Liver (tissue), 9 donors: ENCODE measurements around the gene PCDHA7. TPM values are rescaled to one million over a fixed set of nuclear protein-coding genes. Genes with fewer than 3 reads are reported as not detected.
"Not testable (repeated sequence)": the region's sequence is repeated elsewhere in the genome, so short reads cannot be mapped to it uniquely, and the experiment has no call there.

Source experiments
- DNase-seq: peaks from one replicate; pipeline ENCODE4 v3.0.0-alpha.2; 2017; ENCODE audit warnings: low spot score
- H3K27ac ChIP-seq, 2 donors: one replicate each; pipeline ENCODE4 v1.7.0; 2013; ENCODE audit warnings: inconsistent platforms in 2 of 2, low read length in 2 of 2, control low read depth in 1 of 2, low read depth in 1 of 2, mild to moderate bottlenecking in 1 of 2
- H3K27me3 ChIP-seq, 4 donors: one replicate each; pipeline versions ENCODE4 v1.6.1 to v1.7.0; 2013; ENCODE audit warnings: low read length in 3 of 4, inconsistent platforms in 1 of 4, mild to moderate bottlenecking in 1 of 4, moderate library complexity in 1 of 4; ENCODE audit not compliant: control insufficient read depth in 4 of 4, insufficient read depth in 4 of 4
- H3K36me3 ChIP-seq, 4 donors: one replicate each; pipeline versions ENCODE4 v1.6.1 to v1.7.0; 2013; ENCODE audit warnings: low read length in 3 of 4, mild to moderate bottlenecking in 3 of 4, low read depth in 1 of 4, moderate library complexity in 1 of 4; ENCODE audit not compliant: control insufficient read depth in 4 of 4, insufficient read depth in 3 of 4
- H3K4me1 ChIP-seq, 4 donors: one replicate each; pipeline versions ENCODE4 v1.6.1 to v1.7.0; 2013; ENCODE audit warnings: low read length in 3 of 4, mild to moderate bottlenecking in 3 of 4, moderate library complexity in 1 of 4; ENCODE audit not compliant: control insufficient read depth in 4 of 4, insufficient read depth in 4 of 4
- H3K4me3 ChIP-seq, 3 donors: one replicate each; pipeline versions ENCODE4 v1.6.1 to v1.7.0; 2013; ENCODE audit warnings: low read length in 3 of 3, control low read depth in 1 of 3, low read depth in 1 of 3, mild to moderate bottlenecking in 1 of 3
- H3K9ac ChIP-seq, 2 donors: one replicate each; pipeline ENCODE4 v1.7.0; 2013; ENCODE audit warnings: low read length in 2 of 2, mild to moderate bottlenecking in 2 of 2, moderate library complexity in 2 of 2, control low read depth in 1 of 2, low read depth in 1 of 2
- H3K9me3 ChIP-seq, 4 donors: one replicate each; pipeline versions ENCODE4 v1.6.1 to v1.7.0; 2013; ENCODE audit warnings: low read length in 3 of 4; ENCODE audit not compliant: control insufficient read depth in 4 of 4
- EGR1 ChIP-seq, 2 donors: IDR thresholded peaks; 2 replicates each; pipeline ENCODE4 v1.6.1; 2016 to 2018; ENCODE audit warnings: antibody characterized with exemption in 2 of 2, low read depth in 2 of 2
- FOXA2 ChIP-seq: IDR thresholded peaks from 2 replicates; pipeline ENCODE4 v1.6.1; 2016; ENCODE audit warnings: antibody characterized with exemption
- HNF4G ChIP-seq: IDR thresholded peaks from 2 replicates; pipeline ENCODE4 v1.6.1; 2016; ENCODE audit warnings: antibody characterized with exemption
- JUND ChIP-seq, 2 donors: IDR thresholded peaks; 2 replicates each; pipeline ENCODE4 v1.6.1; 2016; ENCODE audit warnings: antibody characterized with exemption in 2 of 2
- RAD21 ChIP-seq, 2 donors: IDR thresholded peaks; 2 replicates each; pipeline ENCODE4 v1.6.1; 2016; ENCODE audit warnings: antibody characterized with exemption in 2 of 2, mild to moderate bottlenecking in 2 of 2
- RXRA ChIP-seq, 2 donors: IDR thresholded peaks; 2 replicates each; pipeline ENCODE4 v1.6.1; 2017 to 2018; ENCODE audit warnings: antibody characterized with exemption in 2 of 2, mild to moderate bottlenecking in 1 of 2
- TAF1 ChIP-seq: conservative IDR thresholded peaks from 2 replicates; pipeline ENCODE4 v1.6.1; 2016; ENCODE audit warnings: antibody characterized with exemption, mild to moderate bottlenecking
- YY1 ChIP-seq: IDR thresholded peaks from 2 replicates; pipeline ENCODE4 v1.6.1; 2016; ENCODE audit warnings: antibody characterized with exemption, mild to moderate bottlenecking
- WGBS: extraction: QIAGEN DNeasy Blood & Tissue Kit; methylation state at CpG from one replicate; pipeline ENCODE4 v1.1.7; 2013; 5-methylcytosine and 5-hydroxymethylcytosine counted together
- polyA plus RNA-seq, 2 donors: library from polyadenylated mRNA; stranded (reverse) in 1 of 2; unstranded in 1 of 2; fragments of 200-250 nt in 1 of 2; fragments of >200 nt in 1 of 2; fragmentation: Nextera tagmentation in 1 of 2; extraction: Ambion mirVana in 1 of 2; gene quantifications; one replicate each; pipeline versions ENCODE4 v1.2.1 to v1.2.3, GENCODE V29; 2013 to 2015
- total RNA-seq, 2 donors: library from RNA; depleted of rRNA; stranded (reverse); fragments of >200 nt; gene quantifications; one replicate each; pipeline ENCODE4 v1.2.3, GENCODE V29; 2014
- TF ChIP-seq, protein P1 (sequence below): IDR thresholded peaks from 2 replicates; pipeline ENCODE4 v1.6.1; 2016; ENCODE audit warnings: antibody characterized with exemption
- TF ChIP-seq, protein P2 (sequence below): IDR thresholded peaks from 2 replicates; pipeline ENCODE4 v1.6.1; 2016; ENCODE audit warnings: antibody characterized with exemption, mild to moderate bottlenecking
- TF ChIP-seq, protein P3 (sequence below): fragments of 150-350 bp; IDR thresholded peaks from 2 replicates; pipeline ENCODE4 v1.5.1; 2017; ENCODE audit warnings: improper control_type of control experiment, low read depth, low read length; ENCODE audit not compliant: missing input control
- donor health status: healthy.
- donor health status: healthy.
- donor health status: healthy.
- donor health status: healthy.
- donor health status: healthy.

PCDHA7 gene, protein sequence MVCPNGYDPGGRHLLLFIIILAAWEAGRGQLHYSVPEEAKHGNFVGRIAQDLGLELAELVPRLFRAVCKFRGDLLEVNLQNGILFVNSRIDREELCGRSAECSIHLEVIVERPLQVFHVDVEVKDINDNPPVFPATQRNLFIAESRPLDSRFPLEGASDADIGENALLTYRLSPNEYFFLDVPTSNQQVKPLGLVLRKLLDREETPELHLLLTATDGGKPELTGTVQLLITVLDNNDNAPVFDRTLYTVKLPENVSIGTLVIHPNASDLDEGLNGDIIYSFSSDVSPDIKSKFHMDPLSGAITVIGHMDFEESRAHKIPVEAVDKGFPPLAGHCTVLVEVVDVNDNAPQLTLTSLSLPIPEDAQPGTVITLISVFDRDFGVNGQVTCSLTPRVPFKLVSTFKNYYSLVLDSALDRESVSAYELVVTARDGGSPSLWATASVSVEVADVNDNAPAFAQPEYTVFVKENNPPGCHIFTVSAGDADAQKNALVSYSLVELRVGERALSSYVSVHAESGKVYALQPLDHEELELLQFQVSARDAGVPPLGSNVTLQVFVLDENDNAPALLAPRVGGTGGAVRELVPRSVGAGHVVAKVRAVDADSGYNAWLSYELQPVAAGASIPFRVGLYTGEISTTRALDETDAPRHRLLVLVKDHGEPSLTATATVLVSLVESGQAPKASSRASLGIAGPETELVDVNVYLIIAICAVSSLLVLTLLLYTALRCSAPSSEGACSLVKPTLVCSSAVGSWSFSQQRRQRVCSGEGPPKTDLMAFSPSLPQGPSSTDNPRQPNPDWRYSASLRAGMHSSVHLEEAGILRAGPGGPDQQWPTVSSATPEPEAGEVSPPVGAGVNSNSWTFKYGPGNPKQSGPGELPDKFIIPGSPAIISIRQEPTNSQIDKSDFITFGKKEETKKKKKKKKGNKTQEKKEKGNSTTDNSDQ
- total RNA-seq (under 1 TPM in 1 of 2 donors, not detected in 1; 0.05 TPM), polyA plus RNA-seq (under 1 TPM in 1 of 2 donors, not detected in 1; 0.05 TPM)

DNA sequence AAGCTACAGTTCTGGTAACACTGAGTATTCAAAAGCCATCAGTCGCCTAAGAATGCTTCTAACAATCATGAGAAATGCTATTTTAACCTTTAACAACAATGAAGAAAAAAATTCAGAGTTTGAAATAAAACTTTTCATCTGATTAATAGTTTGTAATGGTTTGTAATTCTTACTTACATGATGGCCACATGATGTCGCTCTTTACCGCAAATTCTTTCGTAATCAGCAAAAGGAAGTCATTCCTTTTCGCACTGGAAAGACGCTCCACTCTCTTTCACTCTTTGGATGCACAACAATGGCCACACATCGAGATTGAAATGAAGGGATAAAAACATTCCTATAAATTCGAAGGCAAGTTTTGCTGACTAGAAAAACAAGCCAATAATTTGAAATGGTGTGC, at the start of gene PCDHA7:
TSS of gene PCDHA7 (plus strand) at position 277 of the 400 bp plus-strand sequence. CDS start at position 392, 115 bp downstream.
- Histone ChIP-seq H3K36me3 (no peaks in the 10 kb centered on the region), H3K27ac (no peak within 1 kb of the TSS), H3K4me3 (peak within 1 kb of the TSS in 1 of 3 donors; percentile 8), H3K27me3 (peaks cover 0 to 9% (median 3%) of the 10 kb centered on the region in 4 donors), H3K9me3 (peaks cover 13 to 27% (median 20%) of the 10 kb centered on the region in 4 donors), H3K9ac (no peak within 1 kb of the TSS), H3K4me1 (no peaks in the 10 kb centered on the region)
- 10% methylated on average over 8 of the region's 8 CpGs for WGBS
- TF ChIP-seq JUND (IDR thresholded peaks at IDR 0.05) (no peak), RAD21 (IDR thresholded peaks at IDR 0.05) (peak in 1 of 2 donors; percentile 14), FOXA2 (no peak), HNF4G (no peak), YY1 (no peak), EGR1 (IDR thresholded peaks at IDR 0.05; ENCODE audit: low read depth in 2 of 2) (no peak), RXRA (IDR thresholded peaks at IDR 0.05) (no peak)
- TF ChIP-seq, protein P1, sequence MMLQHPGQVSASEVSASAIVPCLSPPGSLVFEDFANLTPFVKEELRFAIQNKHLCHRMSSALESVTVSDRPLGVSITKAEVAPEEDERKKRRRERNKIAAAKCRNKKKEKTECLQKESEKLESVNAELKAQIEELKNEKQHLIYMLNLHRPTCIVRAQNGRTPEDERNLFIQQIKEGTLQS = no peak
- TF ChIP-seq, protein P2, sequence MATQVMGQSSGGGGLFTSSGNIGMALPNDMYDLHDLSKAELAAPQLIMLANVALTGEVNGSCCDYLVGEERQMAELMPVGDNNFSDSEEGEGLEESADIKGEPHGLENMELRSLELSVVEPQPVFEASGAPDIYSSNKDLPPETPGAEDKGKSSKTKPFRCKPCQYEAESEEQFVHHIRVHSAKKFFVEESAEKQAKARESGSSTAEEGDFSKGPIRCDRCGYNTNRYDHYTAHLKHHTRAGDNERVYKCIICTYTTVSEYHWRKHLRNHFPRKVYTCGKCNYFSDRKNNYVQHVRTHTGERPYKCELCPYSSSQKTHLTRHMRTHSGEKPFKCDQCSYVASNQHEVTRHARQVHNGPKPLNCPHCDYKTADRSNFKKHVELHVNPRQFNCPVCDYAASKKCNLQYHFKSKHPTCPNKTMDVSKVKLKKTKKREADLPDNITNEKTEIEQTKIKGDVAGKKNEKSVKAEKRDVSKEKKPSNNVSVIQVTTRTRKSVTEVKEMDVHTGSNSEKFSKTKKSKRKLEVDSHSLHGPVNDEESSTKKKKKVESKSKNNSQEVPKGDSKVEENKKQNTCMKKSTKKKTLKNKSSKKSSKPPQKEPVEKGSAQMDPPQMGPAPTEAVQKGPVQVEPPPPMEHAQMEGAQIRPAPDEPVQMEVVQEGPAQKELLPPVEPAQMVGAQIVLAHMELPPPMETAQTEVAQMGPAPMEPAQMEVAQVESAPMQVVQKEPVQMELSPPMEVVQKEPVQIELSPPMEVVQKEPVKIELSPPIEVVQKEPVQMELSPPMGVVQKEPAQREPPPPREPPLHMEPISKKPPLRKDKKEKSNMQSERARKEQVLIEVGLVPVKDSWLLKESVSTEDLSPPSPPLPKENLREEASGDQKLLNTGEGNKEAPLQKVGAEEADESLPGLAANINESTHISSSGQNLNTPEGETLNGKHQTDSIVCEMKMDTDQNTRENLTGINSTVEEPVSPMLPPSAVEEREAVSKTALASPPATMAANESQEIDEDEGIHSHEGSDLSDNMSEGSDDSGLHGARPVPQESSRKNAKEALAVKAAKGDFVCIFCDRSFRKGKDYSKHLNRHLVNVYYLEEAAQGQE = no peak
- no peak for DNase-seq

DNA sequence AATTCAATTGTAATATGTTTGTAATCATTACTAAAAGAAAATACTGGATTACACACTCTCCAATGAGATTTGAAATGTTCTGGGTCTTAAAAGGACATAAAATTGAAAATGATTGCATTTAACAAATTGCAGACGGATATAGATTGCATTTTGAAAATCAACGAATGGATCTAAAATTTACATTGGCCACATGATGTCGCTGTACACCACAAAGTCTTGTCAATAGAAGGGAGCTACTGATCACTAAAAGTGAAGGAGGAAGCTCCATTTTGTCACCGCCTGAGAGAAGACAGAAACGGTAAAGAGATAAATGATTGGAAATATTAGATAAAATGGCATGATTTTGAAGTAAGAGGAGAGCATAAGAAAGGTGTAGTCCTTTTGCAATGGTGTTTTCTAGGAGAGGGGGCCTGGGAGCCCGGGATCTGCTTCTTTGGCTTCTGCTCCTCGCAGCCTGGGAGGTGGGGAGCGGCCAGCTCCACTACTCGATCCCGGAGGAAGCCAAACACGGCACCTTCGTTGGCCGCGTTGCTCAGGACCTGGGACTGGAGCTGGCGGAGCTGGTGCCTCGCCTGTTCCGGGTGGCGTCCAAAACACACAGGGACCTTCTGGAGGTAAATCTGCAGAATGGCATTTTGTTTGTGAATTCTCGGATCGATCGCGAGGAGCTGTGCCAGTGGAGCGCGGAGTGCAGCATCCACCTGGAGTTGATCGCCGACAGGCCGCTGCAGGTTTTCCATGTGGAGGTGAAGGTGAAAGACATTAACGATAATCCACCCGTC, 48.0 kb upstream of the PCDHA7 start, which contains the start of gene PCDHA1:
TSS of gene PCDHA1 (plus strand) at position 236 of the 782 bp plus-strand sequence.
- Histone ChIP-seq H3K9me3 (peaks cover 48 to 77% (median 52%) of the 10 kb centered on the region in 4 donors), H3K9ac (no peak within 1 kb of the TSS), H3K36me3 (no peaks in the 10 kb centered on the region), H3K27ac (no peak within 1 kb of the TSS), H3K4me3 (peak within 1 kb of the TSS in 2 of 3 donors; percentile 4 to 54), H3K27me3 (peaks cover 0 to 5% (median 2%) of the 10 kb centered on the region in 4 donors), H3K4me1 (no peaks in the 10 kb centered on the region)
- TF ChIP-seq, protein P3, sequence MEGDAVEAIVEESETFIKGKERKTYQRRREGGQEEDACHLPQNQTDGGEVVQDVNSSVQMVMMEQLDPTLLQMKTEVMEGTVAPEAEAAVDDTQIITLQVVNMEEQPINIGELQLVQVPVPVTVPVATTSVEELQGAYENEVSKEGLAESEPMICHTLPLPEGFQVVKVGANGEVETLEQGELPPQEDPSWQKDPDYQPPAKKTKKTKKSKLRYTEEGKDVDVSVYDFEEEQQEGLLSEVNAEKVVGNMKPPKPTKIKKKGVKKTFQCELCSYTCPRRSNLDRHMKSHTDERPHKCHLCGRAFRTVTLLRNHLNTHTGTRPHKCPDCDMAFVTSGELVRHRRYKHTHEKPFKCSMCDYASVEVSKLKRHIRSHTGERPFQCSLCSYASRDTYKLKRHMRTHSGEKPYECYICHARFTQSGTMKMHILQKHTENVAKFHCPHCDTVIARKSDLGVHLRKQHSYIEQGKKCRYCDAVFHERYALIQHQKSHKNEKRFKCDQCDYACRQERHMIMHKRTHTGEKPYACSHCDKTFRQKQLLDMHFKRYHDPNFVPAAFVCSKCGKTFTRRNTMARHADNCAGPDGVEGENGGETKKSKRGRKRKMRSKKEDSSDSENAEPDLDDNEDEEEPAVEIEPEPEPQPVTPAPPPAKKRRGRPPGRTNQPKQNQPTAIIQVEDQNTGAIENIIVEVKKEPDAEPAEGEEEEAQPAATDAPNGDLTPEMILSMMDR = no peak
- TF ChIP-seq, protein P2 = no peak
- TF ChIP-seq YY1 = no peak
- TF ChIP-seq HNF4G = no peak
- TF ChIP-seq TAF1 = no peak
- WGBS = 21% methylated on average over 29 of the region's 29 CpGs
- no peak for DNase-seq

DNA sequence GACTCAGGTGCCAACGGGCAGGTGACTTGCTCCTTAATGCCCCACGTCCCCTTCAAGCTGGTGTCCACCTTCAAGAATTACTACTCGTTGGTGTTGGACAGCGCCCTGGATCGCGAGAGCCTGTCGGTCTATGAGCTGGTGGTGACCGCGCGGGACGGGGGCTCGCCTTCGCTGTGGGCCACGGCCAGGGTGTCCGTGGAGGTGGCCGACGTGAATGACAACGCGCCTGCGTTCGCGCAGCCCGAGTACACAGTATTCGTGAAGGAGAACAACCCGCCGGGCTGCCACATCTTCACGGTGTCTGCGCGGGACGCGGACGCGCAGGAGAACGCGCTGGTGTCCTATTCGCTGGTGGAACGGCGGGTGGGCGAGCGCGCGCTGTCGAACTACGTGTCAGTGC, 46.6 kb upstream of the PCDHA7 start:
- DNase-seq, H3K9ac ChIP-seq, H3K4me1 ChIP-seq, H3K27ac ChIP-seq, H3K36me3 ChIP-seq, H3K27me3 ChIP-seq: not testable (repeated sequence)
- peaks cover 43 to 68% (median 48%) of the 10 kb centered on the region in 4 donors for H3K9me3 ChIP-seq
- WGBS = 42% methylated on average over 44 of the region's 44 CpGs
- peak overlapping the region in 1 of 3 donors; percentile 59 for H3K4me3 ChIP-seq
